OCI-LY7 (cell line): ENCODE data around the gene CFAP92.

Experiments used
- EZH2phosphoT487 ChIP-seq: fragments of 200-600 bp; sonication (generic); IDR thresholded peaks from 2 replicates; pipeline ENCODE4 v1.6.1; 2018; ENCODE audit warnings: low read depth, borderline replicate concordance, mild to moderate bottlenecking, mixed run types, antibody characterized with exemption, low read length, moderate library complexity, mixed read lengths
- TF ChIP-seq, protein P1 (sequence below): fragments of 200-600 bp; sonication (generic); conservative IDR thresholded peaks from 2 replicates; pipeline ENCODE4 v1.5.1; 2014; ENCODE audit warnings: mild to moderate bottlenecking, antibody characterized with exemption, low read length, moderate library complexity, mixed read lengths

DNA sequence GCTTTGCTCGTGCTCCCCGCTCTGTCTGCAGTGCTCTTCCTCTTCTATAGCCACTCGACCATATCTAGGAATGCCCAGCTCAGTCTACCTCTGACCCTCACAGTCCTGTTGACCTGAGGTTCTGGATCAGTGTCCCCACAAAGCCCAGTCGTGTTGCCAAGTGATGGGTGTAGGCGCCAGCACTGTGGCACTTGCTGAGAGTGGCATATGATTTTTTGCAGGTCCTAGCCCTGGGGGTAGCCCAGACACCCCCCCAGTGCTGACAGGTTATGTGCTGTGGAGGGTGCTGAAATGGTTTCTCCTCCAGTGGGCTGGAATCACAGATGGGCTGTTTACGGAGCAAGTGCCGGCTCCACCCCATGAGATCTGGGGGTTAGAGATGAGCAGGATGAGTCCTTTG lies 82.0 kb downstream of the CFAP92 start:
- no peak for TF ChIP-seq EZH2phosphoT487
- TF ChIP-seq, protein P1, sequence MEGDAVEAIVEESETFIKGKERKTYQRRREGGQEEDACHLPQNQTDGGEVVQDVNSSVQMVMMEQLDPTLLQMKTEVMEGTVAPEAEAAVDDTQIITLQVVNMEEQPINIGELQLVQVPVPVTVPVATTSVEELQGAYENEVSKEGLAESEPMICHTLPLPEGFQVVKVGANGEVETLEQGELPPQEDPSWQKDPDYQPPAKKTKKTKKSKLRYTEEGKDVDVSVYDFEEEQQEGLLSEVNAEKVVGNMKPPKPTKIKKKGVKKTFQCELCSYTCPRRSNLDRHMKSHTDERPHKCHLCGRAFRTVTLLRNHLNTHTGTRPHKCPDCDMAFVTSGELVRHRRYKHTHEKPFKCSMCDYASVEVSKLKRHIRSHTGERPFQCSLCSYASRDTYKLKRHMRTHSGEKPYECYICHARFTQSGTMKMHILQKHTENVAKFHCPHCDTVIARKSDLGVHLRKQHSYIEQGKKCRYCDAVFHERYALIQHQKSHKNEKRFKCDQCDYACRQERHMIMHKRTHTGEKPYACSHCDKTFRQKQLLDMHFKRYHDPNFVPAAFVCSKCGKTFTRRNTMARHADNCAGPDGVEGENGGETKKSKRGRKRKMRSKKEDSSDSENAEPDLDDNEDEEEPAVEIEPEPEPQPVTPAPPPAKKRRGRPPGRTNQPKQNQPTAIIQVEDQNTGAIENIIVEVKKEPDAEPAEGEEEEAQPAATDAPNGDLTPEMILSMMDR = no peak
